Kidney epithelial cell (primary cell): Measurements from ENCODE around the gene OR2B2. TPM values are rescaled to one million over a fixed set of nuclear protein-coding genes. Genes with fewer than 3 reads are reported as not detected.

Experiments
- DNase-seq: peaks from one replicate; pipeline ENCODE4 v3.0.0-alpha.2; 2010; ENCODE audit warnings: low read depth
- H3K27me3 ChIP-seq: 2 replicates; pipeline ENCODE4 v1.6.0; 2011; ENCODE audit warnings: low read length; ENCODE audit not compliant: control insufficient read depth, insufficient read depth
- H3K36me3 ChIP-seq: 2 replicates; pipeline ENCODE4 v1.5.1; 2011; ENCODE audit warnings: low read length; ENCODE audit not compliant: control insufficient read depth, insufficient read depth
- H3K4me3 ChIP-seq: 2 replicates; pipeline ENCODE4 v1.5.1; 2011; ENCODE audit warnings: low read depth, mild to moderate bottlenecking, control low read depth, low read length
- total RNA-seq: library from RNA; depleted of rRNA; stranded (reverse); fragments of >200 nt; gene quantifications from 2 replicates; pipeline ENCODE4 v1.2.3, GENCODE V29; 2015
- TF ChIP-seq, protein P1 (sequence below): IDR thresholded peaks from 2 replicates; pipeline ENCODE4 v1.5.1; 2011; ENCODE audit warnings: mild to moderate bottlenecking, moderate library complexity, low read length, control low read depth, inconsistent platforms; ENCODE audit not compliant: insufficient read depth, poor library complexity, severe bottlenecking

OR2B2 gene
- total RNA-seq, 1 donor from 2014 or later: not detected

- TF ChIP-seq, protein P1, sequence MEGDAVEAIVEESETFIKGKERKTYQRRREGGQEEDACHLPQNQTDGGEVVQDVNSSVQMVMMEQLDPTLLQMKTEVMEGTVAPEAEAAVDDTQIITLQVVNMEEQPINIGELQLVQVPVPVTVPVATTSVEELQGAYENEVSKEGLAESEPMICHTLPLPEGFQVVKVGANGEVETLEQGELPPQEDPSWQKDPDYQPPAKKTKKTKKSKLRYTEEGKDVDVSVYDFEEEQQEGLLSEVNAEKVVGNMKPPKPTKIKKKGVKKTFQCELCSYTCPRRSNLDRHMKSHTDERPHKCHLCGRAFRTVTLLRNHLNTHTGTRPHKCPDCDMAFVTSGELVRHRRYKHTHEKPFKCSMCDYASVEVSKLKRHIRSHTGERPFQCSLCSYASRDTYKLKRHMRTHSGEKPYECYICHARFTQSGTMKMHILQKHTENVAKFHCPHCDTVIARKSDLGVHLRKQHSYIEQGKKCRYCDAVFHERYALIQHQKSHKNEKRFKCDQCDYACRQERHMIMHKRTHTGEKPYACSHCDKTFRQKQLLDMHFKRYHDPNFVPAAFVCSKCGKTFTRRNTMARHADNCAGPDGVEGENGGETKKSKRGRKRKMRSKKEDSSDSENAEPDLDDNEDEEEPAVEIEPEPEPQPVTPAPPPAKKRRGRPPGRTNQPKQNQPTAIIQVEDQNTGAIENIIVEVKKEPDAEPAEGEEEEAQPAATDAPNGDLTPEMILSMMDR: no peak
- Histone ChIP-seq H3K36me3 (no peaks in the 10 kb centered on the region), H3K27me3 (no peaks in the 10 kb centered on the region), H3K4me3 (no peak overlapping the region)
- DNase-seq: no peak
Measured at GRCh38 chr6:27883136-27883535, 29.1 kb downstream of the OR2B2 start.

DNA sequence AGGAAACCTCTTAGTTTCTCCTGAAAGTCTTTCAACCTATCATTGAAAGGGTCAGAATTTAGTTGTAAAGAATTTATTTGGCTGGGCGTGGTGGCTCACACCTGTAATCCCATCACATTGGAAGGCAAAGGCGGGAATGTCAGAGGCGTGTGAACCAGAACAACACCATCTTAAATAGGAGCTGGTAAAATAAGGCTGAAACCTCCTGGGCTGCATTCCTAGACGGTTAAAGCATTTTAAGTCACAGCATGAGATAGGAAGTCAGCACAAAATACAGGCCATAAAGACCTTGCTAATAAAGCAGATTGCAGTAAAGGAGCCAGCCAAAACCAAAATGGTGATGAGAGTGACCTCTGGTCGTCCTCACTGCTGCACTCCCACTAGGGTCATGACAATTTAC lies 29.6 kb downstream of the OR2B2 start:
- no peak for DNase-seq
- Histone ChIP-seq H3K4me3 (no peak overlapping the region), H3K27me3 (no peaks in the 10 kb centered on the region), H3K36me3 (no peaks in the 10 kb centered on the region)
- TF ChIP-seq, protein P1: no peak

DNA sequence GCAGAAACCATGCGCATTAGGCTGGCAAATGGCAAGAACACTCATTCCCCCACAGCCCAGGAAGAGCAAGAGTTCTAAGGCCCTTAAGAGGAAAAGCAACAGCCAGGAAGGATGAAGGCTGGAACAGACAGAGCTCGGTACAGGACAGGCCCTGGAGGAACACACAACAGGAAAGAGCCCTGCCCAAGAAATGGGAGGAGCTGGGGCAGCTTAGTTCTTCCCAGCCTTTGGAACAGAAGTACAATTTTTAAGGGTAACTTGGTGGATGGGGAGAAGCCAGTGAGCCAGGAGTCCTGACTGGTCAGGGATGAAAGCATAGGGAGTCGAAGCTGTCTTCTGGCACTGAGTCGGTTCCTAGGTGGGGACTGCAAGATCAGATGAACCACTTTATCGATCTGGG lies 32.4 kb downstream of the OR2B2 start:
- no peaks in the 10 kb centered on the region for H3K27me3 ChIP-seq
- TF ChIP-seq, protein P1: no peak
- DNase-seq: no peak
- no peak overlapping the region for H3K4me3 ChIP-seq
- no peaks in the 10 kb centered on the region for H3K36me3 ChIP-seq

- no peaks in the 10 kb centered on the region for H3K36me3 ChIP-seq
- DNase-seq: no peak
- H3K27me3 ChIP-seq: no peaks in the 10 kb centered on the region
- H3K4me3 ChIP-seq: no peak overlapping the region
- TF ChIP-seq, protein P1: no peak
Measured at GRCh38 chr6:27874016-27874415, 38.2 kb downstream of the OR2B2 start.

GRCh38 chr6:27873021-27873940 lies 38.9 kb downstream of the OR2B2 start:
- DNase-seq: no peak
- Histone ChIP-seq H3K27me3 (no peaks in the 10 kb centered on the region), H3K4me3 (peak overlapping the region; percentile 81), H3K36me3 (no peaks in the 10 kb centered on the region)
- TF ChIP-seq, protein P1: no peak
